Measurements from ENCODE around the gene MAML1.
A peak's percentile ranks its signal among the peaks of the same experiment; 100 is the strongest.
"Not testable (repeated sequence)": the region's sequence is repeated elsewhere in the genome, so short reads cannot be mapped to it uniquely, and the experiment has no call there.

MAML1 gene

DNA sequence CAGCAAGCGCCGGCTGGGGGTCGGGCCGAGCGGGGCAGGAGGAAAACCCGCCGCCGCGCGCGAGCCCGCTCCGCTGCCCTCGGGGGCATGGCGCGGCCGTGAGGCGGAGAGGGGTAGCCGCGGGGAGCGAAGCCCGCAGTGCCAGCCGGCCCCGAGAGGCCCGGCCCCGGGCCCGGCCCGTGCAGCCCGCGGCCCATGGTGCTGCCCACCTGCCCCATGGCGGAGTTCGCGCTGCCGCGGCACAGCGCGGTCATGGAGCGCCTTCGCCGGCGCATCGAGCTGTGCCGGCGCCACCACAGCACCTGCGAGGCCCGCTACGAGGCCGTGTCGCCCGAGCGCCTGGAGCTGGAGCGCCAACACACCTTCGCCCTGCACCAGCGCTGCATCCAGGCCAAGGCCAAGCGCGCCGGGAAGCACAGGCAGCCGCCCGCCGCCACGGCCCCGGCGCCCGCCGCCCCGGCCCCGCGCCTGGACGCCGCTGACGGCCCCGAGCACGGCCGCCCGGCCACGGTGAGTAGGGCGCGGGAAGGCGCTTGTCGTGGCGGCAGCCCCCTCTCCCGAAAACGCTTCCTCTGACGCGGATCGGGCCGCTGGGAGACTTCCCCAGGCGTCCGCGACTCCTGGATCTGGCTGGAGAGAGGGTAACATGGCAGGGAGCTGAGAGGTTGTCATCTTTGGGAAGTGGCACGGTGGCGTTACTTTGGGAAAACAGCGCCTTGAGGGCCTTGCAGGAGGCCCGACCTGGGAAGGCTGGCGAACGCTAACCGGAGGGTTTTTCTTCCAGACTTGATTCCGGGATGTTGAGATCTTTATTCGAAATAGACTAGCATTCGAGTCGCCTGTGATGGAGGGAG is 523 bp downstream of the MAML1 start:
- peak; percentile 40 for DNase-seq

DNA sequence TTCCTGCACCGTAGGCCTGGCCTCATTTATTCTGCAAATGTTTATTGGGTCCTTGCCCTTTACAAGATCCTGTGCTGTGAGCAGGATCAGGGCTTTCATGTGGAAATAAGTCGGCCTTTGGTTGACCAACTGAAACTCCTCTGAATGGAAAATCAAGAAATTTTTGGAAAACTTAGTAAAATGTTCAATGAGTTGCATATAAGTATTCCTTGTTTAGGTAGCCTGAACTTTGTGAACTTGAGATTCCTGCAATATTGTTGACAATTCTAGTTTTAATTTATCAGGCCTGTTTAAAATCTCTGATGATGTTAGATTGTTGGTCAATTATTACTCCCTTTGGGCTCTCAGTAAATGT is 1.1 kb downstream of the MAML1 start:
- no peak for DNase-seq

DNA sequence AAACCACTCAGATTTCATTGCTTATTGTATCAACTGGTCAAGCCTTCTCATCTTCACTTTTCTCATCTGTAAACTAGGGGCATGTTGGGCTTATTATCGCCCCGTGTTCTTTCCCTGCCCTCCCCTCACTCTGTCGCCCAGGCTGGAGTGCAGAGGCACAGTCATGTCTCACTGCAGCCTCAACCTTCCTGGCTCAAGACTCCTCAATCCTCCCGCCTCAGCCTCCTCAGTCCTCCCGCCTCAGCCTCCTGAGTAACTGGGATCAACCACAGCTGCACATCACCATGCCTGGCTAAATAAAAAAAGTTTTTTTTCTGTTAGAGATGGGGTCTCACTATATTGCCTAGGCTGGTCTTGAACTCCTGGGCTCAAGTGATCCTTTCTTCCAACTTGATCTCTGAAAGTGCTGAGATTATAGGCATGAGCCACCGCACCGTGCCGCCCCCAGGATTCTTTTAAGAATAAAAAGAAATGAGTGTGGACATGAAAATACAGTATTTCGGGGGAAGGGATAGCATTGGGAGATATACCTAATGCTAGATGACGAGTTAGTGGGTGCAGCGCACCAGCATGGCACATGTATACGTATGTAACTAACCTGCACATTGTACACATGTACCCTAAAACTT is 2.0 kb downstream of the MAML1 start:
- no peak for DNase-seq

DNA sequence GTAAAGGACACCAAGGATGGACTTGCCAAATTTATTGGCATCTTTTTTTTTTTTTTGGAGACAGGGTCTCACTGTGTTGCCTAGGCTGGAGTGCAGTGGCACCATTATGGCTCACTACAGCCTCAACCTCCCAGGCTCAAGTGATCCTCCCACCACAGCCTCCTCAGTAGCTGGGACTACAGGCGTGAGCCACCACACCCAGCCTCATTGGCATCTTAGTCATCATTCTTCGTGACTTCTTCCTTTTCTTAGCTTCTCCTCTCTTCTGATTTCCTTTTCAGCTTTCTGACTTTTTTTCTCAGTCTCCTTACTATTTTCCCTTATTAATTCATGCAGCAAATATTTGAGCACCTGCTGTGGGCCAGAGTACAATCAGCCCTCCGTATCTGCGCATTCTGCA is 6.1 kb downstream of the MAML1 start:
- DNase-seq, result no peak

DNA sequence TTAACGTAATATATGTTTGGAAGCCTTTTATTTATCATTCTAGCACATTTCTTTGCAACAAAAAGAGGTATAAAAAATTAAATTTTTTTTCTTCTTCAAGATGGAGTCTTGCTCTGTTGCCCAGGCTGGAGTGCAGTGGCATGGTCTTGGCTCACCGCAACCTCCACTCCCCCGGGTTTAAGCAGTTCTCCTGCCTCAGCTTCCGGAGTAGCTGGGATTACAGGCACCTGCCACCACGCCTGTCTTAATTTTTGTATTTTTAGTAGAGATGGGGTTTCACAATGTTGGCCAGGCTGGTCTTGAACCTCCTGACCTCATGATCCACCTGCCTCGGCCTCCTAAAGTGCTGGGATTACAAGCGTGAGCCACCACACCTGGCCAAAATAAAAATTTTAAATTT is 11.5 kb downstream of the MAML1 start:
- DNase-seq, result not testable (repeated sequence)

DNA sequence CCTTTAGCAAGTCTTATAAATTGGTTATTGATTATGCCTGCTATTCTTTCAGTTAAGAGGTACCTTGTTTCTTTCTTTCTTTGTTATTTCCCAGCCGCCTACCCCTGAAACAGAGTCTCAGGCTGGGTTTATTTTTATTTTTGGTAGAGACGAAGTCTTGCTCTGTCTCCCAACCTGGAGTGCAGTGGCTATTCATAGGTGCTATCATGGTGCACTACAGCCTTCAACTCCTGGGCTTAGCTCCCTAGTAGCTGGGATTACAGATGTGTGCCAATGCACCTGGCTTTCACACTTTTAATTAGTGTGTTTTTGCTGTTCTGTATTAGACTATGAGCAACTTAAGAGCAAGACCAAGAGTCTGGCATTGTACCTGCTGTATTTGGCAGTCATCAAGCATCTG is 14.2 kb downstream of the MAML1 start:
- DNase-seq, result no peak

DNA sequence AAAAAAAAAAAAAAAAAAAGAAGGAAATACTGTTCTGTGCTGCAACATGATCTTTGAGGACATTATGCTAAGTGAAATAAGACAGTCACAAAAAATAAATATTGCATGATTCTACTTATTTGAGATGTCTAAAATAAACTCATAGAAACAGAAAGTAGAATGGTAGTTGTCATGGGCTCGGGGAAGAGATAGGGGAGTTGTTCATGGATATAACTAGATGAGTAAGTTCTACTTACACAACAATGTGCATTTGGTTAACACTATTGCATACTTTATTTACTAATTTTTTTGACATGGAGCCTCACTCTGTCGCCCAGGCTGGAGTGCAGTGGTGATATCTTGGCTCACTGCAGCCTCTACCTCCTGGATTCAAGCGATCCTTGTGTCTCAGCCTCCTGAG is 15.2 kb downstream of the MAML1 start:
- no peak for DNase-seq

DNA sequence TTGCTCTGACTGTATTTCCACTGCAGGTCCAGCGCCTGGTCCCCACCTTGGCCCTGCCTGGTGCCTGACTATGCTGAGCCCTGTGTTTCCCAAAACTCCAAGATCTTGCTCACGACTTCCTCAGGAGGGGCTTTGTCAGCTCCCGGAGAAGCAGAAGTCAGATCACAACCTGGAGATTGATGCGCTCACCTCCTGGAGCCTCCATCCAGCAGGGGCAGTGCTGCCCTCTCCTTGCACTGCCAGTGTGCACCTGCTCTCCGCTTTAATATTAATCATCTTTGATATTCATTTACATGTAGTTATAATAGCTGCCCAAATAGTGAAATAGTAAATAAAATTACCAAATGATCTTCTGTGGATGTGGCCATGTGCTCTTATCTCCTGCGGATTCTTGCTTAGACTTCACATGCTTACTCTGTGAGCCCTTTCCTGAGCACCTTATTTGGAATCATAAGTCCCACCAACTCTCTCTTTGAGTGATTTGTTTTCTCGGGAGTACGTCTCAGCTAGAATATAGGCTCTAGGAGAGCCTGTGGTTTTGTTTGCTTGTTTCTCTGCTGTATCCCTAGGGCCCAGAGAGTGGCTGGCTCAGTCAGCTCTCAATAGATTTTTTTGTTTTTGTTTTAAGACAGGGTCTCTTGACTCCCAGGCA is 17.4 kb downstream of the MAML1 start:
- no peak for DNase-seq

DNA sequence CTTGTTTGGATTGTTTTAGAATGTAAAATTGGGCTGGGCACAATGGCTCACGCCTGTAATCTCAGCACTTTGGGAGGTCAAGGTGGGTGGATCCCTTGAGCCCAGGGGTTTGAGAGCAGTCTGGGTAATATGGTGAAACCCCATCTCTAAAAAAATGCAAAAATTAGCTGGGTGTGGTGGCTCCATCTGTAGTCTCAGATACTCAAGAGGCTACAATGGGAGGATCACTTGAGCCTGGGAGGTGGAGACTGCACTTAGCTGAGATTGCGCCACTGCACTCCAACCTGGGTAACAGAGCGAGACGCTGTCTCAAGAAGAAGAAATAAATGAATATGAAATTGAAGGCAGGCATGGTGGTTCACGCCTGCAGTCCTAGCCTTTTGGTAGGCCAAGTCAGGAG is 21.3 kb downstream of the MAML1 start:
- no peak for DNase-seq

DNA sequence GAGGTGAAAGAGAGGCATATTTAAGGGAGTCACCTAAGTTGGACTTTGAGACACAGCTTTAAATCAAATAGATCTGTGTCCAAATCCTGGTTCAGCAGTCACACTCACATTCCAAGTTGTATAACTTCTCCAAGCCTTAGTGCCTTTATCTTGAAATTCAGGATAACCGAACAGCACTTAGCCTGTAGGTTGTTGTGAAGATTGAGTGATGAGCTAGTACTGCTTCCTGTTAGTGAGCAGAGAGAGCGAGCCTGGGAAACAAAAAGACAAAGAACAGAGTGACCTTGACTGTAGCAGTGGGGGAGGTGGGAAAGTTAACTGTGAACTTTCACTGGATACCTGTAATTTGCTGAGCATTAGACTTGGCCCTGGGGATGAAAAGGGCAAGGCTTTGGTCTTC is 22.4 kb downstream of the MAML1 start:
- no peak for DNase-seq

DNA sequence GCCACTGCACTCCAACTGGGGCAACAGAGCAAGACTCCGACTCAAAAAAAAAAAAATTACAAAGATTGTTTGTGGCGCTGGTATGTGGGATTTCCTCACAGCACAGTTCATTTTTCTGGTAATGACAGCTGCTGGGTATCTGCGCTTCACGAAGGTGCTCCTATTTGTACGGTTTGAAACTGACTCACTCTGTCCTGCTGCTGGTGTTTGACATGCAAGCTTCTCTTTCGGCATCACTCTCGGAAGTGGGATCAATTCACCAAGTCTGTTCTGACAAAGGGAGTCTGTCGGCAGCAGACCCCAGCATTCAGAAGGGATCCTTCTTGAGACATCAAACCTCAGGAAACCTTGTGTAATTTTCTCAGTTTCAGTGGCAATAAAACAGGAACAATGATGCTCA is 26.3 kb downstream of the MAML1 start:
- DNase-seq, result no peak

DNA sequence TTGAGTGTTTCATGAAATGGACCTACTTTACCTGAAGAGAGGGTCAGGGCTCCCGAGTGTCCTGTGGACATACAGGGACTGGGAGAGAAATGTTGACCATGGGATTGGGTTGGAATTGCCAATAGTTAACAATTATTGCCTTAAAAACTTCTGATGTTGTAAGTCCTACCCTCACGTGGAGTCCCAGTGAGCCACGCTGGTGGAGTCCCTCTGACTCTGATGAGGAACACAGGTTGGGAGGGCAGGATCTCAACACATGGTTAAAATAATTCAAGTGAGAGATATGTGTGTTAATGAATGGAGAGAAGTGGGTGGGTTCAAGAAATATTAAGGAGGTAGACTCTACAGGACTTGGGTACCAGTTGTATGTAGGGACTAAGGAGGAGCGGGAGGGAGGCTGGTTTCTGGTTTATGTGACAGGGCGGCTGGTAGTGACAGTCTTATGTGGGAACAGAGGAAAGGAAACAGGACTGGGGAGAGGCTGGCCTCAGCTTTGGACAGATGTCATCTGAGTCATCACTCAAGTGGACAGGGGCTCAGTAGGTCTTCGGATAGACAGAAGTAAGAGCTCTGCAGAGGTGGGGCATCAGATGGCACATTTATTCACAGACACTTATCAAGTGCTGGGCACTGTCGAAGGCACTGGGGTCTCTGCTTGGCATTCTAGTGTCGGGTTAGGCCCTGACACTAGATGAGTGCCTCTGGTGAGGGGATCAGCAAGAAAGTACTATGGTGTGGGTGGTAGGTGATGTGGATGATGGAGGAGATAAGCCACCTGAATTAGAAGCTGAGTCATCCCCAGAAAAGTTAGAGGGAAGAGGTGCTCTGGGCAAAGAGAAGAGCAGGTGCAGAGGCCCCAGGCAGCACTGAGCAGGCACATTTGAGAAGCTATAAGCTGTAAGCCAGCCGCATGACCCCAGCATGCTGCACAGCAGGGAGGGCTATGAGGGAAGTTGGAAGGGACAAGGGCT is 27.2 kb downstream of the MAML1 start:
- no peak for DNase-seq

DNA sequence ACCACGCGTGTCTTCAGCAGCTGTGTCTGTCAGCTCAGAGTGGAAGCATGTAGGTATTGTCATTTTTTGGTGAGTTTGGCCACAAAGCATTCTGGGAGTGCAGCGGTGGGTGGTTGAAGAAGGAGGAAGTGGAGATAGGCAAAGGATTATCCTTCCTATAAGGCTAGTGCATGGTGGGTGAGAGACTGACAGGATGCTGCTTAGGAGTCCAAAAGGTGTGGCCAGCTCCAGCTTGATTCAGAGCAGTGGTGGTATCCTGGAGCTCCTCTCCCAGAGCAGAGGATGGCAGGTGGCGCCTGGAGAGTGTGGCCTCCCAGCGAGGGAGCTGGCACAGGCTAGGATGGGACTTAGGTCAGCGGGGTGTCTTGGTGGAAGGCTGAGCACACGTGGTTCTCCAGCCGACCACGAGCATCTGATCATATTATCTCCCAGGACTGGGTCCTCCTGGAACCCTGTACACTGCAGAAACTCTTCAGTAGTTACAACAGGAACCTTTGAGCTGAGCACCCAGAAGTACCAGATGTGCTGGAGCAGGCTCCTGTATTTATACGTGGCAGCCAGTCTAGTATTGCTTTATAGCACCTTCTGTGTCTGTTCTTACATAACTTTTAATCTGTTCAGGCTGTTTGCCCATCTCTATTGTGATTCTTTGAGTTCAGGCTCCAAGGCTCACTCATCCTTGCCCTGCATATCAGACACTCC is 29.6 kb downstream of the MAML1 start:
- peak; percentile 81 for DNase-seq

DNA sequence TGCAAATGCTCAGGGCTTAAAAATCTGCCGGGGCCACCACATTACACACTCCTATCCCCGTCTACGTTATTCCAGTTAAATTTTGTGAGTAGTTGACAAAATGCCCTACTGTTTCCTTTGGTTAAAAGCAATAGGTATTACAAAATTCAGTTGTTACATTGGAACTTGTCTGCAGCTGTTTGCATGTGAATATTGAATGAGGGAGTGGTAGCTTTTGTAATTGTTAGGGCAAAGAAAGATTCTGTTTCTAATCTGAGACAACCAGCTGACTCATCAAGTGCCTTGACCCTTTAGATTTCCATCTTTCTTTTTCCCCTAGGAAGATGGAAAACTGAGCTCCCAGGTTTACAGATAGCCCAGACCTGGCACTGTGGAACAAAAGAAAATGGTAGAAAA is 30.2 kb downstream of the MAML1 start:
- no peak for DNase-seq

DNA sequence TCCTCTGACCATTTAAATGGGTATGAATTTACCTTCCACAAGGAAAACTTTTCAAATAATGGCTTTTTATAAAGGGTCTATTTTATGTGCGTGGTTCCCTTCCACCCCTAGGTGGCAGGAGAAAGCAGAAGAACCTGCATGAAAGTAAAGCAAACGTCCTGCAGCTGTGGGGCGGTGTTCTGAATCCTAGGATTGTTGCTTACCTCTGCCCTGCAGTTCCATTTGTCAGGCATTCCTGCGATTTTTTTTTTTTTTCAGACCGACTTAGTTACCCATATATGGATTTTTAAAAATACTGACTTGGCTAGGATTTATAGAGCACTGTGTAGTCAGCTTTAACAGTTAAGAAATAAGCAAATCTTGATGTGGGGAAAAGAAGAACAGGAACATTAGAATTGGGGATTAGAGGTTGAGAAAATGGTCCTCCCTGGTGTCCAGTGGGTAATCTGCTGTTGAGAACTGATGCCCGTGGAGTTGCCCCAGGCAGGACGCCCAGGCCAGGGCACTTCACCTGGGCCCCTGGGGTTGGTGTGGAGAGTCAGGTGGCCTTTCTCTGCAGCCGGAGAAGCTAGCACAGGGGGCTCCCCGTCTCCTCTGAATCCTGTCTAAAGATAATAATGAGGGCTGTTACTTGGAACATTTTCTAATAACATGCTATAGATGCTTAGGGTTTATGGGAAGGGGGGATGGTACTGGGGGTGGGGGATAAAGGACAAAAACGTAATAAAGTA is 30.8 kb downstream of the MAML1 start:
- peak; percentile 88 for DNase-seq

DNA sequence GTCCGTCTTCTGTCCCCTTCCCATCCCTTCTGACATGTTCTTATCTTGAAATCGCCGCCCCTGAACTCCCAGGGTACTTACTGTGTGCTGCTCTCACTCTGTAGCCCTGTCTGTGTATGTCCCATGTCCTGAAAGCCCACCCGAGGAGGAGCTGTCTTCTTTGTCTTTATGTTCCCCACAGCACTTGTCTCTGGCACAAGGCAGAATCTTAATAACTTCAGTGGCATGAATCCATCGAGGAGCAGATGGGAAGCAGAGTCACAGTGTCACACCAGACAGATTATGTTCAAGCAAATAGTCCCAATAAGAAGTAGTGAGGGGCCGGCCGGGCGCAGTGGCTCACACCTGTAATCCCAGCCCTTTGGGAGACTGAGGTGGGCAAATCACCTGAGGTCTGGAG is 31.4 kb downstream of the MAML1 start:
- no peak for DNase-seq

DNA sequence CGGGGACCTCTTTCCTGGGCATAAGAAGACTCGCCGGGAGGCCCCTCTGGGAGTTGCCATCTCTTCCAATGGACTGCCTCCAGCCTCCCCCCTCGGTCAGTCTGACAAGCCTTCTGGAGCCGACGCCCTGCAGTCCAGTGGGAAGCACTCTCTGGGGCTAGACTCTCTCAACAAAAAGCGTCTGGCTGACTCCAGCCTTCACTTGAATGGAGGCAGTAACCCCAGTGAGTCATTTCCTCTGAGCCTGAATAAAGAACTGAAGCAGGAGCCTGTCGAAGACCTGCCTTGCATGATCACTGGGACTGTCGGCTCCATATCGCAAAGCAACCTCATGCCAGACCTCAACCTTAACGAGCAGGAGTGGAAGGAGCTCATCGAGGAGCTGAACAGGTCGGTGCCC is 32.8 kb downstream of the MAML1 start:
- DNase-seq, result peak; percentile 24

DNA sequence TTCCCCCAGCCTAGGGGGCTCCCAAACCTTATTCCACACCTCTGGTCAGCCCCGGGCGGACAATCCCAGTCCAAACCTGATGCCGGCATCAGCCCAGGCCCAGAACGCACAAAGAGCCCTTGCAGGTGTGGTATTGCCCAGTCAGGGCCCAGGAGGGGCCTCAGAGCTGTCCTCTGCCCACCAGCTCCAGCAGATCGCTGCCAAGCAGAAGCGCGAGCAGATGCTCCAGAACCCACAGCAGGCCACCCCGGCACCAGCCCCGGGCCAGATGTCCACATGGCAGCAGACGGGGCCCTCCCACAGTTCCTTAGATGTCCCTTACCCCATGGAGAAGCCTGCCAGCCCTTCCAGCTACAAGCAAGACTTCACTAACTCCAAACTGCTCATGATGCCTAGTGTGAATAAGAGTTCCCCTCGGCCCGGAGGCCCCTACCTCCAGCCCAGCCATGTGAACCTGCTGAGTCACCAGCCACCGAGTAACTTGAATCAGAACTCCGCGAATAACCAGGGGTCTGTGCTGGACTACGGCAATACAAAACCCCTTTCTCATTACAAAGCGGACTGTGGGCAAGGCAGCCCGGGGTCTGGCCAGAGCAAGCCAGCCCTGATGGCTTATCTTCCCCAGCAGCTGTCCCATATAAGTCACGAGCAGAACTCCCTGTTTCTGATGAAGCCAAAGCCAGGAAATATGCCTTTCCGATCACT is 33.6 kb downstream of the MAML1 start:
- peak; percentile 86 for DNase-seq

DNA sequence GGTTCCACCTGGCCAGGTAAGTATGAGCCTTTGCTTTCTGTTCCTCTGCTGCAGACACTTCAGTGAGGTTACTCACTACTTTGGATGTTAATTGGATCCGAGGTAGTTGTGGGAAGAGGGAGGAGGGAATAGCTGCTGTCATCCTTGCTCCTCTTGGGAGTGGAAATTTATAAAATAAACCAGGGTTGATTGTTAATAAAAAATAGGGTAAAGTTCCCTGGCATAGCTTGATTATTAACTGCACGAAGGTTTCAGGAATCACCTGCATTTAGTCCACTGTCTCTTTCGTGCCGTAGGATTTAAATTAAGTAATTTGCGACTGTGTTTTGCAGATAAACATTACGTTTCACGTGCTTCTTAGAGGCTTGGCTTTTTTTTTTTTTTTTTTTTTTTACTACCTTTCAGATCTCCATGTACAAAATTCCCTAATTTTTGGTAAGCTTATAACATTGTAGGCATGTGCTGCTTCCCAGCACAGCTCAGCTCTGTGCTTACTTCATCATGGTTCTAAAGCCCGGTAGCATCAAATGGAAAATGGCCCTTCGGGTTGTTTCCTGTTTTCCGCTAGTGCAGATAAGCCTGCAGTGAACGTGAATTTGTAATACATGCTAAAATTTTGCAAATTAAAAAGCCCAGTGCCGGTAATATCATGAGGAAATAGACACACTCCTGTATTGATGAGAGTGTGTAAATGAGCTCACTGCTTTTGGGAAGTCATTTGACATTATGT is 34.3 kb downstream of the MAML1 start:
- DNase-seq, result peak; percentile 48

DNA sequence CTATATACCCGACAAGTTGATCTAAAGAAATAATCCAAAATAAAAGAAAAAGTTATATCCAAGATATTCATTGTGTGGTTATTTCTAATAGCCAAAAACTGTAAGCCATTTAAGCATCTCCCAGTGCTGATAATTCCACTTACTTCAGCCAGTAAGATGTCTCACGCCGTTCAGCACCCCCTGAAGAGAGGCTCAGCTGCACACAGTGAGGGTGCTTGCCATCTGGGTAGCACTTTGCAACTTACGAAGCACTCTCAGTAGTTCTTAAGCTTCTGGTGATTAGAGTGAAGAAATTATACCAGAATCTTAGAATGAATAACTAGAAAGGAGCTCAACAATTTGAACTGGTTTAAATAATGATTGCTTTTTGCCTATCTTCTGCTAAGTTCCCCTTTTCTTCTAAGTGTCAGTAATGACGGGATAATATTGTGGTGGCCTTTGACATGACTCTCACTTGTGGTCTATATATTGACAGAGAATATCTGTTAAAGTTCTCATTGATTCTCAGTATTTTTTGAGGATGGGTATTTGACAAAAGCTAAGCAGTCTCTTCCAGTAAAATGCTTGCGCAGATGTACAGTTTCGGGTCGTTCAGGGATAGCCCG is 35.0 kb downstream of the MAML1 start:
- DNase-seq, result peak; percentile 59
